Measurements from ENCODE around the gene NPAS3.

- TF ChIP-seq CTCF (IDR thresholded peaks at IDR 0.05; ENCODE audit: low read length) (no peak), EZH2 (optimal IDR thresholded peaks at IDR 0.05; ENCODE audit: low read depth, low read length) (no peak)
Measured at GRCh38 chr14:33671556-33671955, 732.9 kb downstream of the NPAS3 start.
